HG02938 (cell line): Measurements from ENCODE around the gene ANKDD1B.

Experiments used
- ATAC-seq: cut with Tn5 transposase; IDR thresholded peaks from one replicate; pipeline ENCODE4 v1.9.1; 2021; ENCODE audit warnings: mild to moderate bottlenecking, moderate library complexity; ENCODE audit not compliant: unreplicated experiment

Gene ANKDD1B

GRCh38 chr5:75659791-75660450, 48.7 kb downstream of the ANKDD1B start:
- no peak for ATAC-seq

GRCh38 chr5:75660678-75661465, 49.6 kb downstream of the ANKDD1B start:
- ATAC-seq, result no peak

DNA sequence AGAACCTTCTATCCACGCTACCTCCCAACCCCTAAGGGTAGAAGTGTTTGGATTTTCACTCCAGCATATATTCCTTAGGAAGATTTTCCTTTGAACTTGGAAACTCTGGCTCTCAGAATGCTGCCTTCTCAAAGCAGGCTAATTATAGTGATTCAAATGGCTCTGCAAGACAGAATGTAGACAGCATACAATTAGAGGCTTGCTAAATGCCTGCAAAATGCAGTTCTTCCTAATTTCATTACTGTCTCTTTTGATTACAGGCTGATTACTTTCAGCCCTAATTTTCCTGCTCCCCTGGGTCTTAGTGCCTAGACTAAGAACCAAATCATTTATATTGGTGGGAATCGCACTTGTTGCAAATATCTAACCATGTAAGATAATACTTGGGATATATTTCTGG, 50.8 kb downstream of the ANKDD1B start:
- no peak for ATAC-seq

- no peak for ATAC-seq
Observed at GRCh38 chr5:75663579-75664284, 52.5 kb downstream of the ANKDD1B start.

- ATAC-seq, result no peak
Observed at GRCh38 chr5:75664979-75665378, 53.7 kb downstream of the ANKDD1B start.

DNA sequence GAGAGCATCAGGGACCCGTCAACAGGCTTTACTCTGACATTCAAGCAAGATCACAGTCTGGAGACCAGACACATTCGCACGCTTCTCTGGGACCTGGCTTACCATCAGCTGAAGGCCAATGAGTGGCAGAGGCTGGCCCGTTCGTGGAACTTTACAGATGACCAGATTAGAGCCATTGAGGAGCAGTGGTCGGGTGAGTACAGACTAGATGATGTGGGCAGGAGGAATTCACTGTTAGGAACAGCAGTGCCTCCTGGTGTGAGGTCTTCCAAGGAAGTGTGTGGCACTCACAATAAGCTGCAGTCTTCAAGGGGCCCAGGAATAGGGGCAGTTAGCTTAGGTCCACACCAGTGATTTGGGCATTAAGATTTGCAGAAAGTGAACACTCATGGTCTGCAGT, 55.5 kb downstream of the ANKDD1B start:
- ATAC-seq, result no peak

- ATAC-seq, result no peak
Observed at GRCh38 chr5:75667586-75667985, 56.3 kb downstream of the ANKDD1B start.

DNA sequence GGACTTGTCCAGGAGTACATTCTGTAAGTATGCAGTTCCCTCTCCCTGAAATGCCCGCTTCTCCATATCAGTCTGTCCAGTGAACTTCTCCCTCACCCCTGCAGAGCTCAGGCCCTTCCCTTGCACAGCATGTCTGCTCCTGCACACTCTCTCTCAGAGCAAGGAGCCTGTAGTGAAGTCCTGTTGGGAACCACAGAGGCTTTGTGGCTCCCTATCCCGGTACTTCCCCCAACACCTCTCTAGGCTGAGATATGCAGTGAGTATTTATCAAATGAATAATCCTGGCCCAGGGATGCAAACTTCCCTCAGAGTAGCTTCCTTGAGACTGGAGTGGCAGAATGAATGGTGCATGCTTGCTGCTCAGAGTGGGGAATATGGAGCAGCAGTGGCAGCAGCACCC, 57.2 kb downstream of the ANKDD1B start:
- ATAC-seq, result no peak

GRCh38 chr5:75668977-75669689, 57.9 kb downstream of the ANKDD1B start:
- peak; percentile 96 for ATAC-seq

DNA sequence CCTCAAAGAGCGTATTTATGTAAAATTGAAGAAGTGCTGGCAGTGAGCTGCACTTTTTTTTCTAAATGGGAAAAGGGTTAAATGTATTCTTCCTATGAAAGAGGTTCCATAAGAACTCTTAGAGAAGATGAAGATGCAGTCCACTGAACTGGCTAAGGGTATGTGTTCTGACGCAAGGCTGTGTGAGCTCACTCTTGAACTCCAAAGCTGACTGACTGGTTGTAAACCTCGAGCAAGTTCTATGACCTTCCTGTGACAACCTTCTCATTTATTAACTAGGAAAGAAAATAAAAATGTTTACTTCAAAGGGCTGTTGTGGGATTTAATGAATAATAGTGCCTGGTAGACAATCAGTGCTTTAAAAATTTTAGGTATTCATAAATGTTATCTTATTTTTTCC, 59.3 kb downstream of the ANKDD1B start:
- ATAC-seq, result no peak

GRCh38 chr5:75671506-75671905, 60.3 kb downstream of the ANKDD1B start:
- ATAC-seq, result no peak

DNA sequence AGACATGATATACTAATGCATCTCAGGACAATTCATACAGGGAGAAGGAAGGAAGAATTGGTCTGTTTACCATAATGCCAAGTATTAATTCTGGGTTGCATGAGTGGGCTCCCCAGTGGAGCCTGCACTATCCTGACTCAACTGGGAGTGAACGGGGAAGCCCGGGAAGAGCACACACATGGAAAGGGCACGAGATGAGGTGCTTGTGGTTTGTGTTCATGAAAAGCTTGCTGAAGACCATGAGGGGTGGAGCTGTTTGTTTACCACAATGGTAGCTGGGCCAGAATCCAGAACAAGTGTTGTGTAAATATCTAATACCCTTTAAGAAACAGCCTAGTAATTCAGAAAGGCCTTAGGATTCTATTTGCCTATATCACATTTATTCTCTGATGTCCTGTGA, 61.4 kb downstream of the ANKDD1B start:
- ATAC-seq, result no peak

GRCh38 chr5:75675783-75676182, 64.5 kb downstream of the ANKDD1B start:
- ATAC-seq, result no peak

- ATAC-seq, result no peak
Observed at GRCh38 chr5:75677607-75678006, 66.4 kb downstream of the ANKDD1B start.

GRCh38 chr5:75678155-75678554, 66.9 kb downstream of the ANKDD1B start:
- ATAC-seq, result no peak

- no peak for ATAC-seq
Observed at GRCh38 chr5:75681125-75681830, 70.0 kb downstream of the ANKDD1B start.

DNA sequence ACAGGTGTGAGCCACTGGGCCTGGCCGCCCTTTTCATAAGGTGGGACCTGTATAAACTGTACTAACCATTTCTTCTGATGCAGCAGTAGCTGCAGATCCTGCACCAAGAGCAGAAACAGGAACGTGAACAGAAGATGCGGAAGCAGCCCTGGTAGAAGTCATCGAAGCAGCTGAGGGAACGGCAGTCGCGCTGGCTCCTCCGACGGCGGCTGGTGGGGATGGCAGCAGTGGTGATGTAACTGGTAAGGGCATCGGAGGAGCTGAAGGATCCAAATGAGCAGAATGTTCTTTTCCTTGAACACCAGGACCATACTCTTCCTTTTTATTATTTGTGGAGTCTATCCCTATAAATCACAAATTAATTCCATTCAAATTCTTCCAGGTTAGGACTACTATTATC, 73.9 kb downstream of the ANKDD1B start:
- ATAC-seq, result no peak

DNA sequence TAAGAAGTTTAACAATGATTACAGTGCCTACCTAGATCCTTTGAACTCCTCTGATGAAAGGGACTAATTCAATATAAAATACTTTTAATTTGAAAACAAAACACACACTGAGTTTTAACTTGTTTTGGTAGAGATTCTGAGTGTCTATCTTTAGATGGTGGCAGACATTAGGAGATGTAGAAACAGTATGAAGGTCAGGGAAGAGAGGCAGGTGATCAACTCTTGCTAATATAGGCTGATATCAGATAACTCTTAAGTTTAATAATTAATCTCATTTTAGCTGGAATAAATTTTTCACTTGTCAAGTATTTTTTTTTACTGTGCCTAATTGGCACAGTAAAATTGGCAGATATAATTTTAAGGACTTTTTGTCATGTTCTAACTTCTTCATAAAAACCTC, 75.2 kb downstream of the ANKDD1B start:
- no peak for ATAC-seq

DNA sequence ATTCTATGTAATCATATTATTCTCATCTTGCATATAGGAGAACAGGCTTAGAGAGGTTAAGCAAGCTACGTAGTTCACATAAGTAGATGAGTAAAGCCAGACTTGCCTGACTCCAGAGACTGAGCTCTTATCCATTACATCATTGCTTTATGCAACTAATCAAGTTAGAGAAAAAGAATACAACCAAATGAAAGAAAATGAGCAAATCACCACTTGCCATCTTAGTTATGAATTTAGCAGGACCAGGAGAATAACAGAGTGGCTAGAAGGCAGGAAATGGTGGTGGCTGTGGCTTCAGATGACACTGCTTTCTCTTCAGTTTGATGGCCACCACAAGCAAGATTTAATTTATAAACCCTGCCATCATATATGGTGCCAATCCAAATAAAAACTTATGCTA, 79.4 kb downstream of the ANKDD1B start:
- no peak for ATAC-seq

DNA sequence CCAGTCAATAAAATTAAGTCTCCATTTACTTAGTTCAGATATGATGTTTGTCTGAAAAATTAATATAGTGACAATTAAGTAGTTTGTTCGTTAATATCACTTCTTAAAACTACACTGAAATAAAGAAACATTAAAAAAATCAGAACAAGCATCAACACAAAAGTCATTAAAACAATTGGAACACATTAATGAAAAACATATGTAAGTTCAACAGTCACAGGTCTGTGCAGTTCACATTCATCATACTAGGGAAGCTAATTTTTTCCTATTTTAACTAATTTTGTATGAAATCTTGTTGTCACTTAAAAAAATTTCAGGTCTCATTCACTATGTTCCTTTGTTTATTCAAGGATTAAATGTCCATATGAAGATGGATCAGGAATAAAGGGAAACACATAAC, 83.5 kb downstream of the ANKDD1B start:
- ATAC-seq, result no peak
